ENCODE measurements around the gene IFNA6.

DNA sequence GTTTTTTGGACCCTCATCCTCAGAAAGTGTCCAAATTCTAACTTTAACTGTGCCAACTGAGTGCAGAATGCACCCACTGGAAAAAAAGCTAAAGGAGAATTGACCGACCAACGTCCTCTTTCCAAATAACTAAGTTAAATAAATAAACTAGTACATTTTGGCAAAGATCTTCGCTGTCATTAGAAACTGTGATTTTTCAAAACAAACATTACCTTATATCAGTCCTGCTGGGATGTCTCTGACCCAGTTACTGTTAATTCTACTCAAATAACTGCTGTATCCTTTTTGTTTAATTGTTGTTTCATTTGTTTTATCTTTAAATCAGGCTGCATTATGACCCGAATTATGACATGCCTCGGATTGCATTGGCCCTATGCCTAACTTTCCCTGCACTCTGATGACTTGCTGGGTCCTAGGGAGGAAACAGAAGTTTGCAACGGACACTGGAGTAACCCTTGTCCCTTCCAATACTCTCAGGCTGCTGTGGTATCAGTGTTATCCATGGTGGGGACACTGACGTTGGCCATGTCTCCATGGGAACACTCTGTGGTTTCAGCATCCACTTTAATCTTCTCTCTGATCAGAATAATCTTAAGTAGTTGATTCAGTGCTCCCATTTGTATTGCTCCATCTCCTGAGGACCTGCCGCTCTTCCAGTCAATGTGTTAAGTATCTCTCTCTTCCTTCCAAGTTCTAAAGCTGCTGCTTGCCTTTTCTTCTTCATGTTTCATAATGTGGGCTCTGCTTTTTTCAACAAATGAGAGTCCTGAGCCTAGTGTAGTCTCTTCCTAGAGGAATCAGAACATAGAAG is 34.5 kb downstream of the IFNA6 start:
- TF ChIP-seq POLR2A (IDR thresholded peaks at IDR 0.05; ENCODE audit: low read length) (no peak), GATA1 (IDR thresholded peaks at IDR 0.05; ENCODE audit: low read depth, low read length) (no peak)

All from erythroblast (primary cell).